ENCODE measurements around the gene SLIT1.

The SLIT1 gene

DNA sequence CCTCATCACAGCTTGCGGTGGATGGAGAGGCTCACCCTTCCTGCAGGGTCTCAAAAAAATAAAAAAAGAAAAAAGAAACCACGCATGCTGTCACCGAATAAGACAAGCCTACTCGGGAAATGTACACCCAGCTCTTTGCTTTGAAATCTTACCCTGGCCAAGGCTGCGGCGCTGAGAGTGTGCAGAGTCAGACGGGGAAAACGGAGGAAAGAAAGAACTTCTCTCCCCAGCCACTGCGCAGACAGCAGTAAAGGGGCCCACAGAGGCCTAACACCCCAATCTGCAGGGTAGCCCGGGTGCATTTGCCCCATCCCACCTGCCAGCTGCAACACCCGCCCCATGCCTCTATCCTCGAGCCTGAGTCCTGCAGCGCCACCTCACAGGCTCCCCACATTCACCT lies 14.8 kb downstream of the SLIT1 start:
- DNase-seq (ENCODE audit: low read depth), result no peak

DNA sequence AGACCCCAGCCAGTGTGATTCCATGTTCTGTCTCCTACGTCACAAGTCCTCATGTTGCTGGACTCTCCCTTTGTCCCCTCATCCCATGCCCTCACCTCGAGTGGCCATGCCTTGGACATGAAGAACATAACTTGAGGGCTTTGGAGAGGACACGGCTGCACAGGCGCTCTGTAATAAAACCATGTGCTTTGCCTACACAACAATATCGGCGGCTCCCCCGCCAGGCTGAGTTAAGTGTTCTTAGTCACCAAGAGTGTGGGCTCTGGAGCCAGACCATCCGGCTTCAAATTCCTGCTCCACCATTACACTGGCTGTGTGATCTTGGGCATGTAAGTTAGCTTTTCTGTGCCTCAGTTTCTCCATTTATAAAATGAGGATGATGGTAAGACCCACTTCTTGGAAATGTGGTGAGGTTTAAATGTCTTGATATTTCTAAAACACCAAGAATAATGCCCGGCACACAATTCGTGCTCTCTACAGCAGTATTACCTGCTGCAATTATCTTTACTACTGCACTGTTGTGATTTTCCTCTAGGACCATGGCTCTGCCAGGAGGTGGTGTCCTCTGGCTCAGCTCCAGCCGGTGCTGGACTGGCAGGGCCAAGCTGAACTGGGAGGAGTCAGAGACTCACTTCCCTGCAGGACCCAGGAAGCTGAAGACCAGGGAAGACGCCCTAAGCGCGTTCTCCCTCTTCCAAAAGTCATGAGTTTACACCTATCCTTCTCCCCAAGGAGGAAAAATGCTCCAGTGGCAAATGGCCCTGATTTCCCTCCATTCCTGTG lies 15.7 kb downstream of the SLIT1 start:
- no peak for DNase-seq (ENCODE audit: low read depth)

DNA sequence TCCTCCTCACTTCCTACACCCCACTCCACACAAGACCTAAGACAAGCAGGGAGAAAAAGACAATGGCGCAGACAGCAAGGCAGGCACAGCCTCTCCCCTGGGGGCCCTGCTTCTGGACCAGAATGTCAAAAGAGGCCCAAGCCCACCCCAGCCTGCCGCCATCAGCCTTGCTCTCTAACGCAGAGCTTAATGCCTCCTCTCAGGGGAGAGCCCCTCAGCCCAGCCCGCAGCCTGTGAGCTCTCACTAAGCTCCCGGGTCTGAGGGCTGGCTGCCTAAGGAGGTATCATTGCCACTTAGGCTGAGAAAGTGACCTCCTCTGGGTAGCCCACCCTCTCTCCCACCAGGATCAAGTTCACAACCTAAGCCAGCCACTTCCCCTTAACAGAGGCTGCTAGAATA lies 16.7 kb downstream of the SLIT1 start:
- DNase-seq (ENCODE audit: low read depth), result no peak

DNA sequence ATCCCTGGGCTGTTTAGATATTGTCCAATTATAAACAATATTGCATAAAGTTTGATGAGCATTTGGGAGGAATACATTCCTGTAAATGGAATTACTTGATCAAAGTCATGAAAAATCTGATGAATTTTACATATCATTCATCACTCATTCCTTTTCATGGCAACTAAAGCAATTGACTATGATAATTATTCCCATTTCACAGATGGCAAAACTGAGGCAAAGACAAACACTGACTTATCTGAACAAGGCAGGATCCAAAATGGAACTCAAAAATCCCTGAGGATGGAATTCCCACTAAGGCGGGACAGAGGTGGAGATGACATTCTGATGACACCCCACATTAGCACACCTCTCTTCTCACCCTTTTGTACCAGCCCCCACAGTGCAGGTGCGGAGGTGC lies 17.1 kb downstream of the SLIT1 start:
- no peak for DNase-seq (ENCODE audit: low read depth)

DNA sequence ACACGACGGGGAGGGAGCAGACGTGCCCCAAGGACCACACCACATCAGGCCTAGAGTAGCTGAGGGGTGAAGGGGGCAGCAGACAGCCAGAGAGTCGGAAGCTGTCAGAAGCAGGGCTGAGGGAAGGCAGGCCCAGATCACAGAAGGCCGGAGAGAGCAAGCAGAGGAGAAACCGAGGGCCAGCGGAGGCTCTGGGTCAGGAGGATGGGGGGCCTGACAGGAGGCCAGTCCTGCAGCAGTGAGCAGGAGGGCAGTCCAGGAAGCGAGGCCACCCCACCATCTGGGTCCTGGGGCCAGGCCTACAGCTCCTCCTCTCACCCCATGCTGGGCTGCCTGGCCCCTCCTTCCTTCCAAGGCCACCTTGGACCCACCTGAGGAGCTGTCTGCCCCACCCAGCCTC lies 20.3 kb downstream of the SLIT1 start:
- no peak for DNase-seq (ENCODE audit: low read depth)

DNA sequence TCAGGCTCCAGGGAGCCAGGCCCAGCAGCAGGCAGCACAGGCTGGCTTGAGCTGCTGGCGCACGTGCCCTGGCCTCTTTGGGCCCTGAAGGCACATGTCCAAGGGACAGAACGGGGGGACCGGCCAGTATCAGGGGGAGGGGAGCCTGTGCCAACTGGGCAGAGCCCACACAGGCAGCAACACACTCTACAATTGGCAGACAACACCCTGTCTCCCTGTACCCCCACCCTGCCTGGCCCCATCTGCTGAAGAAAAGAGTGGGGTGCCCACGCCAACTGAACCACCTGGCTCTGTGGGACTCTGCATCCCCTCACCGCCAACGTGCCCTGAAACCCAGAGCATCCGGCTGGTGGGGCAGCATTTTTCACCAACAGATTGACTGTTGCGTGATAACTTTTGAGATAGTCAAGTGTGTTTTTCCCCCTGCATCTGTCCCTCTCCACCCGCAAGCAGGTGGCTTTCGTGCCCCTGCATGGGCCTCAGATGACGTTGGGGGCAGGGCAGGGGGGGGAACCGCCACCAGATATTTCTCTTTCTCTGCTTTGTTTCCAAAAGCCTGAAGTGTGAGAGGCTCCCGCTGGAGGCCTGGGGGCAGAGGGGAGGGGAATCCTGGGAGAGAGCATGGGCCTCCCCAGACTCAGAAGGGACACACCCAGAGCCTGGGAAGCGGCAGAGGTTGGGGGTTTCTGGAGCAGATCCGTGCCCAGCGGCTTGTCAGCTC lies 21.8 kb downstream of the SLIT1 start:
- no peak for DNase-seq (ENCODE audit: low read depth)

DNA sequence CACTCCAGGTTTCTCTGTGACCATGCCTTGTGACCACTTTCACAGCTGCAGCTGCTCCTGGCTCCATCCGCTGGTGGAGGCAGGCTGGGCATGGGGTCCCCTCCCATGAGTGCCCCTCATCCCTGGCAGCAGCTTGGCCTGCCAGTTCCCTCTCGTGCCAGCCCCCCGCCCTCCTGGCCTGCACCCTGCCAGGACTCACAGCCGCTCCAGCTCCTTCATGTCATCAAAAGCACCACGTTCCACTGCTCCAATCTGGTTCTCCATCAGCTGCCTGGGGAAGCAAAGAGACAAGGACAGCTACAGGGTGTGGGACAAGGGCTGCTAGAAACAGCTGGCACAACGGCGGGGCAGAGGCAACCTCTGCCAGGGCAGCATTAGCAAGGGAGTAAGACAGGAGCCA lies 22.6 kb downstream of the SLIT1 start:
- no peak for DNase-seq (ENCODE audit: low read depth)

DNA sequence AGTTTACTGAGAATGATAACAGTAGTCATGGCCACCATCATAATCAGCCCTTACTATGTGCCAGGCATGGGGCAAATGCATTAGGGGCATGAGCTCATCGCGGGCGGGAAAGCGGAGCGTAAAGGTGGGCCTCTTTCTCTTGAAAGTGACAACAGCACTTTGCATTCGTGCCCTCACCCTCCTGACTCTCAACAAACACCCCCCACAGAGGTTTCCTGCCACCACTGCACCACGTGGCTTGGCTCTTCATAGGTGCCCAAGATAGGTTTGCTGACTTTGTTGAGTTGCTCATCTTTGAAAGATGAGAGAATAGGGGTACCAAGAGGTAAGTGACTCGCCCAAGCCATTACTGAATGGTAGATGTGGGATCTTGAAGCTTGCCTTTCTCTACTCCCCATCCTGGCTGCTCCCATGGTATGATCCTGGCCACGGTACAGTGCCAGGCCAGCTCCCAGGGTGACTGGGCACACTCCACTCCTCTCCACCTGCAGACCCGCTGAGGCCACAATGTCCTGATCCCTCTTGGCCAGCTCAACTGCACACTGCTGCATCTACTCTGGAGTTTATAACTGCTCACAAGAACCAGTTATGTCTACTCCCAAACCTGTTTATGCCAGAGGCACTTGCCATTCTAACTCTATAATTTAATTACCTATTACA lies 26.0 kb downstream of the SLIT1 start:
- no peak for DNase-seq (ENCODE audit: low read depth)

DNA sequence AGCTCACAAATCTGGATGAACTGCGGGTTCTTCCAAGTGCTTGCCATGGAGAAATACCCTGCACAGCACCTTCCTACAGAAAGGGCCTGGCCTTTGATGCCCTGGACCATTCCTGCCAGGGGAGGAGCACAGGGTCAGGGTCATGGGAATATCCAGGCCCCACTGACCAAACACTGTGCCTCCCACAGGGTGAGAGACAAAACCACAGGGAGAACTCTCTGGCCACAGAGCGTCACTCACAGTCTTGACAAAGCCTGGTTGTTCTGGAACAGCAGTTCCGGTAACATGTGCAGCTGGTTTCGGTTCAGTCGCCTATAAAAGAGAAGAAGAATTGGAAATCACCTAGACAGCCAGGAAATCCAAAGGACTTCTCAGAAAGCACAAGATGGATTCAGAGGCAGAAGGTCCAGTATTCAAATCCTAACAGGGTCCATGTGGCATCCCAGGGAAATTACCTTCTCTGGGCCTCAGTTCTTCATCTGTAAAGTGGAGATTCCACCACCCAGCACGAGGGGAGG lies 28.1 kb downstream of the SLIT1 start:
- no peak for DNase-seq (ENCODE audit: low read depth)

DNA sequence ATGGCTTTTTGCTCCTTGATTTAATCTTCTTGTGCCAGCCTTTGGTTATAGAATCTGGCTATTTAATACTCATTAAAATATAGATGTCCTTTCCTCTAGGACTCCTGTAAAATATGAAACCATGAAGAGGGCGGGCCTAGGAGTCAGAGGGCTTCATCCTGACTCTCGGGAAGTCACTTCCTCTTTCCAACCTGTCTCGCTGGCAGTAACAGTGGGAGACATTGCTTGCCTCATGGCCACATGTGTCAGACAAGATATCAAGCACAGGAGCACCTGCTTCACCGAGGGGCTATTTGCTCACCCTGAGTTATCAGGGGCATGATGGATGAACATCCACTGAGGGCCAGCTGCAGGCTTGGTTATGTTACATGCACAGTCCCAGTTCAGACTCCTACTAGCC lies 31.0 kb downstream of the SLIT1 start:
- no peak for DNase-seq (ENCODE audit: low read depth)

DNA sequence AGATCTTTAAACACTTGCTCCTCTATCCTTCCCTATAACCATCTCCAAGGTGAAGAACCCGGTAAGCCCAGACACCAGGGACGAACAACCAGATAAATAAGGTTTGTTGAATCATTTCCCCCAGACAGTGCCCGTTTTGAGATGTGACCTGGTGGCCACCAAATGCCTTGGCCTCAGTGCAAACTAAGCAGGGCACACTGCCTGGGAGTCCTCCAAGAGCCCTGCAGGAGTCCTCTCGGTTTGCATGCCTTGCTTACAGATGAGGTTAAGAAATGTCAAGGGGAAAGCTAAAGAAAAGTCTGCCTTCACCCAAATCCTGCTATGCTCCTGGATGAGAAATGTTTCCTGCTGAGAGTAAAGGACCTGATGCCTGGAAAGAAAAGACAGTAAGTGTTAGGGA lies 31.6 kb downstream of the SLIT1 start:
- DNase-seq (ENCODE audit: low read depth), result no peak

DNA sequence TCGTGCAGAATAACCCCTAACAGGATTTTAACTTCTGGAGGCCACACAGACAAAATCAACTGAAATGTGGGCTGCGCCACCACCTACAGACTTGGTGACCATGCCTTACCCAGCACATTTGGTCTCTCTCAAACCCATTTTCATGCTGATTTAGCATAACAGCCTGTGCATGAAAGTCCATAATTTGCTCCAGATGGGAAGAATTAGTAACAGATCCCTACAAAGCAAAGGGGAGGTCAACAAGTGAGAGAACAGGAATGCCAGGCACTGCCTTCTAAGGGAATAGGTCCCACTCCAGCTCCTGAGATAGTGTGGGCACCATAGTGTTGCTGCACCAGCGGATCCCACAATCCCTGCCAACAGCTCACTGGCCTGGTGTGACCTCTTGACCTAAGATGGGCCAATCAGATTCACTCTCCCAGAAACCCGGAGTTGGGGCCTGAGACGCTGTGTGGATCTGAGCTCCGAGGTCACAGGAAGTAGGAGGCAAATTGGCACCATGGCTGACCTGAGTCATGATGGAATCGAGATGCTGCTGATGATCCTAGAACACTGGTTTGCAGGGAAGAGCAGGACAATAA lies 32.4 kb downstream of the SLIT1 start:
- no peak for DNase-seq (ENCODE audit: low read depth)

DNA sequence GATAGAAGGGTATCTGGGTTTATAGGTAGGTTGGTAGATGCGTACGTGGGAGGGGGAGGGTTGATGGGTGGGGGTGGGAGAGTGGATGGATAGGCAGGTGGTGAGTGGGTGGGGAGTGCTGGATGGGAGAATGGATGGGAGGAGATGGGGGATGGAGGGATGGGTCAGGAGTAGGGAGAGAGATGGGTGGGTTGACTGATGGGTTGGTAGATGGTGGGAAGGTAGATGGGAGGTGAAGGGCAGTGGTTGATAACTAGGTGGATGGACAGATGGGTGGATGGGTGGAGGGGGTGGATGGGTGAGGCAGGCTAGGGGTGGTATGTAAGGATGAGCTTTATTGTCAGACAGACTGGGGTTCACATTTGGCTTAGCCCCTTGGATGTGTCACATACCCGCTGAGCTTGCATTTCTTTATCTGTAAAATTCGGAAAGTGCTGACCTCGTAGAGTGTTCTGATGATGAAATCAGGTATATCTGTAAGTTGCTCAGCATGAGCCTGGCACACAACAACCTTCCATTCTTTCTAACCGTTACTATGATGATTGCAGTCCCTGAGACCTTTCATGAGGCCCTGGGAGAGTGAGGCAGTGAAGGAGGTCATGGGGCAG lies 34.3 kb downstream of the SLIT1 start:
- DNase-seq (ENCODE audit: low read depth), result no peak

DNA sequence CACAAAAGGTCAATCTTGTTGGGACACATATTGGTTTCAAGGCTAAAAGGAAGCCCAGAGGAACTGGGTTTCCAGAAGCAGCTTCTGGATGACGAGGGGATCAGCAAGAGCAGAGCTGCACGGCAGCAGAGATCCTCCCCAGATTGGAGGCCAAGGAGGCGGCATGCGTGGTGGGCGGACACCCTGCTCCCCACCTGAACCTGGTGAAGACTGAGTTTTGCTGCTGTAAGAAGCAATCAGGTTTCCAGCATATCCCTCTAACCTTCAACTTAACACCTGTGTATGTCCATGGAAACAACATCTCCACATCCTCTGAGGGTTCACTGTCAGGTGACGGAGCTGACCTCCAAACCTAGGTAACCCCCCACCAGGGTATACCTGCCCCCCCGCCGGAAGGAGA lies 35.1 kb downstream of the SLIT1 start:
- no peak for DNase-seq (ENCODE audit: low read depth)

DNA sequence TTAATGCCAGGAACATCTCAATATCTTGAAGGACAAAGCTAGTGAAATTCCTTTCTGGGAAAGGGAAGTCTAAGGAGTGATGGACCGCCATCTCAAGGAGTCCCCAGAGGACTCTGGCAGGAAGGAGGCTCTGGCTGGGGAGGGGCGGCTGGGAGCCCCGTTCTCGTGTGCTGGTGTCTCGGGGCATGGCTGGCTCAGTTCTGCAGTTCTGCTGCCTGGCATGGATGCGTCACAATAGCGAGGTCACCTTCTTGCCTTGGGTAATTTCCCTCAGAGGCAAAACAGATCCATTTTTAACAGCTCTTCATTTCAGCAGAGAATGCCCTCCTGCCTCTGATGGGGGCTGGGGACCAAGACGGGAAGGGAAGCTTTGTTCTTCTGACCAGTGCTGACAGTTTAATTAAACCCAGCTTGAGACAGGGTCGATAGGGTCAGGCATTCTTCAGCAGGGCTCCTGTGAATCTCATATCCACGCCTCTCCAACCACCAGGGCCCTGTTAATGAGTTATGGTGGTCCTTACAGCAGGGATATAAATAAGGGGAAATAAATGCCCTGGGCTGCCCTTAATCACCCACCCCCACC lies 35.7 kb downstream of the SLIT1 start:
- no peak for DNase-seq (ENCODE audit: low read depth)

DNA sequence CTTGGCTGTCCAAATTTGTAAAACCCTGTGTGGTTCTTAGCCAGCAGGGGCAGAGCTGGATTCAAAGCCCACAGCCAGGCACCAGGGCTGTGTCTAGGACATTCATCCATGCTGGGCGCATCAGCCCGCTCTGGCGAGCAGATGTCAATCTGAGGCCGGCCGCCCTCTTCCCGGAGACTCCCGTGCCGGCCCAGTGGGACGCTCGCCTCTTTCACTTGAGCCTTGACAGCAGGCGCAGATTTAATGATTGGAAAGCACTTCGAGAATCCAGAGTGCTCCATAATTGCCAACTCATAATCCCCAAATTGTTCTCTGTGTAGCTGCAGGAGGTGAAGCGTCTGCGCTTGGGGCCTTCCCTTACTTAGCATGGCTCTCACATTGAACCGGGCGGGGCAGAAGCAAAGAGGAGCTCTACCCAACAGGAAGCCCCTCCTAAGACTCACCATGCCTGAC lies 36.7 kb downstream of the SLIT1 start:
- no peak for DNase-seq (ENCODE audit: low read depth)

DNA sequence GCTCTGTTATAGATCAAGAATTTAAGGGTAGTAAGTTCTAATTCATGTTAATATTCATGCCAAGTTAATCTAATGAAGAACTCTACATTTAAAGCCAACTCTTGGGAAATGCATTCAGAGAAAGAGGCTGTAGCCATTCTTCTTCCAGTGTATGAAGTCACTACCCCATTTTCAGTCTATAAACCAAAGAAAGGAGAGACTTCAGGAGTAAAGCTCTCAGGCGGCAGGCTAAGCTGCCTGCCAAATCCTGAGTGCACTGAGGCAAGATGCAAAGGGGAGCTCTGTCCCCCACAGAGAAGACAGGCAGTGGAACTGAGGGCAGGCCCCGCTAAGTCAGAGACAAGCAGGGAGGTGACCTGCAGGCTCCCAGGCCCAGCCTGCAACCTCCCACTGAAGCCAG lies 41.5 kb downstream of the SLIT1 start:
- DNase-seq (ENCODE audit: low read depth), result no peak

DNA sequence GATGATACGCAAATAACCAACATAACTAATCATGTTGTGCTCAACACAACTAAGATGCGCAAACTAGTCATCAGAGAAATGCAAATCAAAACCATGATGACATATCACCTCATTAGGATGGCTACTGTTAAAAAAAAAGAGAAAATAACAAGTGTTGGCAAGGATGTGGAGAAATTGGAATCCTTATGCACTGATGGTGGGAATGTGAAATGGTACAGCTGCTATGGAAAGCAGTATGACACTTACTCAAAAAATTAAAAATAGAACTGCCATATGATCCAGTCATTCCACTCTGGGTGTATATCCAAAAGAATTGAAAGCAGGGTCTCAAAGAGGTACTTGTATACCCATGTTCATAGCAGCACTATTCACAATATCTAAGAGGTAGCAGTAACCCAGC lies 42.9 kb downstream of the SLIT1 start:
- DNase-seq (ENCODE audit: low read depth), result no peak

DNA sequence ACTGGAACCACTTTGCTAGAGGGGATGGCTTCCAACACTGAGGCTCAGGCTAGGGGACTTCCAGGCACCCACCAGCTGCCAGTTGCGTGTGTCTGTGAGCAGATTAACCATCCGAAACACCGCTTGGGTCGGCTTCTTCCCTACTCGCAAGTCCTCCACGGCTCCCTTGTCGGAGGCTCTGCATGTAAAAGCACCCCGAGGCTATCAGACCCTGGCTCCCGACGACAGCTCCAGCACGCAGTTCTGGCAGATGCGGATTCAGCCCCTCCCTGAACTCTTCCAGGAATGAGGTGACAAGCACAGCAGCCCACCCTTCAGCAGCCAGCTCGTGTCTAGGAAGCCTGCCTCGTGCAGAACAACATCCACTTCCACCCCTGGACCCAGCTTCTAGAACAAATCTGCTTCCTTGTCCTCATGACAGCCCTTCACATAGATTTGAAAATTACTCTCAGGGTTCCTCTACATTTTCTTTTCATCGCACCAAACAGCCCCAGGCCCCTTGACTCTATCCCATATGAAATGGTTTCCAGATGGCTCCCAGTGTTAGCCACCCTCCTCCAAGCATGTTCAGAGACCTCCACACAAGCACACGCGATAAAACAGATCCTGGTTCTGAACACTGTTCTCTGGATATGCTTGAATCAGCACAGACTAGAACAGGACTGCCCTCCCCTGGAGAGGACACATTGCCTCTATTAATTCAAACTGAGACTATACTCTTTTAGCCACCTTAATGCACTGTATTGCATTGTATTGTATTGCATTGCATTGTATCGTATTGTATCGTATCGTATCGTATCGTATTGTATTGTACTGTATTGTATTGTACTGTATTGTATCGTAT lies 44.6 kb downstream of the SLIT1 start:
- DNase-seq (ENCODE audit: low read depth), result no peak

DNA sequence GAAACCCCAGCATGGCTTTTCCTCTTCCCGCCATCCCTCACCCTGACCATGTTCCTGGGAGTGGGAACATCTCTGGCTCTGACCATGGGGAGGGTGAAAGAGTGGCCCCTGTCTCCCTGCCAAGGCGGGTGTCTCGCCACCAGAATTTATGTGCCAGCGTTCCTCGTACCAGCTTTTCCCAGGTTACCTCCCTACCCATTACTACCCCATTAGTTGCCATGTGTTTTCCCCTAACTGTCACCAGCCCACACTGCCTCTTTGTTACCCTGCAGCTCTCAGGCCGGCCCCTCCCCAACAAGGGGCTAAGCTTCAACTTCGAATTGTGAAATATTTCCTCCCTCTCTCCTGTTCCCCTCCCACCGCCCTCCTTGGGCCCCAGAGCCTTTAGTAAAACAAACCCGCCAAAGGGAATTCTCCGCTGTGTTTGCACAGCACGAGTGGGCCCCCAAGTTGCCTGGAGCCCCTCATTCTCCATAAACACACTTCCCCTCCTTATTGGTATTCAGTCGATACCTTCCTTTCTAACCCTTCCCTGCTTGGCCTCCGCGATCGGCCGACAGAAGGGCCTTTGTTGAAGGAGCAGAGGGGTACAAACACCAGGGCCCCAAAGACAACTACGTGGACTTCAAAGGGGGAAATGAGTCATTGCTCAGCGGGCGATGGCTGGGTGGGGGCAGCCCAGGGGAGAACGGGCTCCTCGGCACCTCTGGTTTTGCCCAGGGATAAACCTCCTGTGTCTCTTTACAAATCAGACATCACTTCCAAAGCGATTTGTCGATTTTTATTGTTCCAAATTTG lies 45.5 kb downstream of the SLIT1 start:
- no peak for DNase-seq (ENCODE audit: low read depth)

All from T follicular helper cell (primary cell).